HuH-7 (cell line): ENCODE measurements around the gene PACSIN1.

ENCODE experiments used
- DNase-seq: peaks from one replicate; pipeline ENCODE4 v3.0.0; 2011; ENCODE audit warnings: low spot score

The PACSIN1 gene

GRCh38 chr6:34465531-34466241 lies at the start of gene PACSIN1:
Gene PACSIN1 (plus strand): TSS chr6:34466076. CDS start chr6:34526306, 60,230 bp downstream.
- no peak for DNase-seq

GRCh38 chr6:34416877-34417371 lies 49.0 kb upstream of the PACSIN1 start:
- DNase-seq = no peak

- DNase-seq = no peak
Observed at GRCh38 chr6:34418367-34418766, 47.5 kb upstream of the PACSIN1 start.

- DNase-seq = no peak
Observed at GRCh38 chr6:34423254-34423653, 42.6 kb upstream of the PACSIN1 start.

- no peak for DNase-seq
Observed at GRCh38 chr6:34424200-34425131, 41.4 kb upstream of the PACSIN1 start.

GRCh38 chr6:34425132-34425497 lies 40.8 kb upstream of the PACSIN1 start:
- no peak for DNase-seq

- peak; percentile 85 for DNase-seq
Observed at GRCh38 chr6:34425498-34426410, 40.1 kb upstream of the PACSIN1 start, which contains the start of gene RPS10. Gene RPS10 (minus strand): TSS chr6:34426069. CDS start chr6:34425221, 848 bp downstream.

- DNase-seq = no peak
Observed at GRCh38 chr6:34435916-34436315, 30.0 kb upstream of the PACSIN1 start.

GRCh38 chr6:34436803-34437643 lies 28.9 kb upstream of the PACSIN1 start:
- no peak for DNase-seq

- no peak for DNase-seq
Observed at GRCh38 chr6:34437644-34437970, 28.3 kb upstream of the PACSIN1 start.

- no peak for DNase-seq
Observed at GRCh38 chr6:34438705-34439104, 27.2 kb upstream of the PACSIN1 start.

GRCh38 chr6:34439442-34439841 lies 26.4 kb upstream of the PACSIN1 start:
- DNase-seq = no peak

GRCh38 chr6:34441526-34441925 lies 24.4 kb upstream of the PACSIN1 start:
- DNase-seq = no peak

GRCh38 chr6:34445313-34445860 lies 20.5 kb upstream of the PACSIN1 start:
- no peak for DNase-seq

GRCh38 chr6:34447386-34447785 lies 18.5 kb upstream of the PACSIN1 start:
- no peak for DNase-seq

- no peak for DNase-seq
Observed at GRCh38 chr6:34447910-34448309, 18.0 kb upstream of the PACSIN1 start.

GRCh38 chr6:34451192-34451591 lies 14.7 kb upstream of the PACSIN1 start:
- DNase-seq = no peak

GRCh38 chr6:34455831-34456230 lies 10.0 kb upstream of the PACSIN1 start:
- DNase-seq = no peak

- DNase-seq = no peak
Observed at GRCh38 chr6:34457382-34457741, 8.5 kb upstream of the PACSIN1 start.
